Brain pericyte (primary cell): ENCODE measurements around the gene PPP2R5D.

Experiments
- DNase-seq: peaks from one replicate; pipeline ENCODE4 v3.0.0-alpha.2; 2012; ENCODE audit warnings: low read depth, low spot score

Gene PPP2R5D

DNA sequence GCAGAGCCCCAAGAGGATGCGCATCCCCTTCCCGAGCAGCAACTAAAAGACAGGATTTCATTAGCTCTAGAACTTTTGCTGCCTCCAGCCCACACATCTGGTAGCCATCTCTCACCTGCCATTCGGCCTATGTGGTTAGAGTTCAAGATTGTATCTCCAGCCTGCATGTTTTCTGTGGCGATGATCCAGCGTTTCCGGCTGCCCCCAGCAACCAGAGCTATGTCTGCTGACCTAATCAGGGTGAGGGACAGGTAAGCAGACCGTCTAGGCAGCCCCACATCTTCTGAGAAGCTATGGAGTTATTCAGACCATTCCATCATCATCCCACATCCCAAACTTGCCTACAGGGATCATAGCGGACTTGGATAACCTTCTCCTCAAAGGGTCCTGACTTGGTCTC is 71.6 kb downstream of the PPP2R5D start:
- no peak for DNase-seq

DNA sequence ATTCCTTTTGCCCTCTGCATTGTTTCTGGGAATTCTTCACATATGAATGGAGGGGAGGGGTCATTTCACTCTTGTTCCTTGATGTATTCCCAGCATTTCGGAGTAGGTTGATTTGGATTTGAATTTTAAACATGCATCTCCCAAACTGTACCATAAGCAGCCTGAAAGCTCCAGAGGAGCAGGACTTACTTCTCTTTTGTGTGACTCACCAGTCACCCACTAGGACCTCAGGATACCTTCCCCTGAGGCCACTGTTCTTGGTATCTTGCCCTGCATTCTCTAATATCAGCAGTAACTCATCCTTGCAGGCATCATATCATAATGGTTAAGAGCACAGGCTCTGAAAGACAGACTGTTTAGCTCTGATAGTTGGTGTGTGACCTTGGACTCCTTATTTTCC is 74.2 kb downstream of the PPP2R5D start:
- DNase-seq, result no peak

DNA sequence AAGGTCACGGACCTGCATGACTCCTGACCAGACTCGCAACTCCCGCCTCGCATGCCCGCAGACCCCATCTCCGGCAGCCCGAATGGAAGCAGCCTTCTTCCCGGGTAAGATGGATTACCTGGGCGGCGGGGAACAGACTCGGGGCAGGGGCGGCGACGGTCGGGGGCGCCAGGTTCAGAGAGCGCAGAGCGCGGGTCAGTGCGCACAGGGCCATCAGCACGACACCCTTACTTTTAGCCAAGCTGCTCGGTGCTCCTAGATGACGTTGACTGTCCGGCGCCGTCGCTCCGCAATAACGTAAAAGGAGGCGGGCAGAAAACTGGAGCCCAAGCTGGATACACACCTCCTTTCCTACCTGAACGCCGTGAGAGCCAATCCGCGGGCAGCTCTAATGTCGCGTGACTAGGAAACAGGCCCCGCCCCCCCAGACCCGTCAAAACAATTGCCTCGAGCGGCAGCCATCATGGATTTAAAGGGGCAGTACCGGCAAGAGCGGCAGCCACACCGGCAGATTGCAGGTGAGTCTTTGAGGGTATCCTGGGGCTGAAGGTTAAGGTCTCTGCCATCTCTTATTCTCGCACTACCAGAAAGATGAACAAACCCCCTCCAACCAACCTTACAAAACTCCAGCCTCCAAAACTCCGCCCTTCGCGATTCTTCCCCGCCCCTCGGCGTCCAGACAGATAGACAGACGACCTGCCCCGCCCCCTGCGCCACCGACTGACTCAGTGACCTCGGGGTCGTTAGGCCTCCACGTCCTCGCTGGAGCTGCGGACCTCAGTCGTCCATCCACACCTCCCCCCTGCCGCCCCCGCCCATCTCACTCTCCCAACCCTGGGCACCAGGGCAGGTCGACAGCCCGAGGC is 75.0 kb downstream of the PPP2R5D start, which contains the start of the genes KLC4 and MRPL2:
KLC4 (plus strand) TSS at position 464 of the 866 bp plus-strand sequence. CDS start 1,705 bp downstream, outside the sequence.
MRPL2 (minus strand) TSS at position 267 of the 866 bp plus-strand sequence; CDS start at position 214, 53 bp downstream.
- peak; percentile 94 for DNase-seq

DNA sequence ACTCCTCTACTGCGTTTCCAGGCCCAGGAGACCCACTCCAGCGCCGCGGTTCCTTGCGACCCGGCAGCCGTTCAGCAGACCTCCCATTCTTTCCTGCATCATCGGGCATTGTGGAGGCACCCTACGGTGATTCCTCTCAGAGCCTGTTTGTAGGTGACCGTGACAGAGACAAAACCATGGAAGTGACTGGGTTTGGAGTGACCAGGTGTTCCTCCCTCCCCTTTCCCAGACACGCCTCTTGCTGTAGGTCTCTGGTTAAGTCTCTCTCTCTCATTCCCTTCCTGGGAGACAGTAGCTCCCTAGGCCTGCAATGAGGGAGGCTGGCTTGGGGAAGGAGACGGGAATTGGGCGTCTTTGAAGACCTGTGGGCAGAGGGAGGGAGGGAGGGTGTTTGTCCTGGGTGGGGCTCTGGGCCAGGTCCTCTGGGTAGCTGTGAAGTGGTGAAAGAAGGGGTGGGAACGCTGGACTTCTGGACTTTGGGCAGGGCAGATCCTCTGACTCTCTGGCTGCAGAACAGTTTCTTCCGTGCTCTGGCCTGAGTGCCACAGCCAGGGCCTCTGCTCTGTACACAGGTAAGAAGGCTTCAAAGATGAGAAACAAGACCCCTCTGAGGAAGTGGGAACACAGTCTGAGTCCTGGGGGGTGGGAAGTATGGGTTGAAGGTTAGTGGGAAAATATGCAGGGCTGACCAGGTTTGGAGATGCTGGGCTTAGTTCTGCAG is 75.8 kb downstream of the PPP2R5D start:
- DNase-seq, result no peak

DNA sequence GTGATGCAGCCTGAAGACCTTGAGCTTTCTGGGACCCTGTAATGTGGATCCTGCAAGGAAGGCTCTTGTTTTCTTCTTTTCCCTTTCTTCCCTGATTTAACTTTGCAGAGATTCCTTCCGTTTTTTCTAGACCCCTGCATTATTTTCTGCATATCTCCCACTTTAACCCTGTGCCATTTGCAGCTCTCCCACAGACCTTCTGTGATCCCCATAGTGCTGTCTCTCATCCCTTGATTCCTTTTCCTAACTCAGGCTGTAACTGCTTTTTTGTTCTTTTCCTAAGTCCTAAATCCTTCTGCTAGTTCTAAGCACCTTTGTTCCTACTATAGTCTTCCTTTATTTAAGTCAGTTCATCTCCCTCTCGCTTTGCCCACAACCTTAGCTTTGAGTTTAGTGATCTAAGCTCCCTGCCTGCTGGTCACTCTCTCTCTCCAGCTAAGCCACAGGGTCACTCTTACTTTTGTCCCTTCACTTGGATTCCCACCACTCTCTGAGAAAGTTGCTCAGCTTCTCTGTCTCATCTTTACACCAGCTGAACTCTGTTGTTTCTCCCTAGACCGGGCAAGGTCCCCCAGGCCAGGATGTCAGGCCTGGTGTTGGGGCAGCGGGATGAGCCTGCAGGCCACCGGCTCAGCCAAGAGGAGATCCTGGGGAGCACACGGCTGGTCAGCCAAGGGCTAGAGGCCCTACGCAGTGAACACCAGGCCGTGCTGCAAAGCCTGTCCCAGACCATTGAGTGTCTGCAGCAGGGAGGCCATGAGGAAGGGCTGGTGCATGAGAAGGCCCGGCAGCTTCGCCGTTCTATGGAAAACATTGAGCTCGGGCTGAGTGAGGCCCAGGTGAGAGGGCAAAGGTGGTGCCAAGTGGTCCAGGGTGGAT is 76.6 kb downstream of the PPP2R5D start:
- DNase-seq, result no peak

DNA sequence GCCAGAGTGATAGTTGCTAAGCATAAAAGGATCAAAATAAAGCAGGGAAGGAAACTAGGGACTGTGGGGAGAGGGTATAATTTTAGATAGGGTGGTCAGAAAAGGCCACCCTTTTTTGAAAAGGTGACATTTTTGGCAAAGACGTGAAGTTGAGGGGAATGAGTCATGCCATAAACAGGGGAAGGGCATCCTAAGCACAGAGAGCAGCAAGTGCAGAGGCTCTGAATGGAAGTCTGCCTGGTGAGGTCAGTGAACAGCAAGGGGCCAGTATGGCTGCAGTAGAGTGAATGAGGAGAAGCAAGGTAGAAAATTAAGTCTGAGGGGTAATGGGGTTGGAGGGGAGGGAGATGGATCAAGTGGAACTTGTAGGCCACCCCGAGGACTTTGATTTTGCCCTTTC is 77.5 kb downstream of the PPP2R5D start:
- DNase-seq, result no peak
